SIG-M5 (cell line): ENCODE results near the gene OPCML.

ENCODE experiments used
- DNase-seq: peaks from one replicate; lab custom pipeline; 2025; lab: John Stamatoyannopoulos, UW

OPCML gene

GRCh38 chr11:132610216-132610615 lies 922.1 kb downstream of the OPCML start:
- DNase-seq: no peak

GRCh38 chr11:132607575-132607974 lies 924.7 kb downstream of the OPCML start:
- no peak for DNase-seq

- DNase-seq: no peak
Measured at GRCh38 chr11:132605825-132606570, 926.3 kb downstream of the OPCML start.

GRCh38 chr11:132604431-132604830 lies 927.9 kb downstream of the OPCML start:
- no peak for DNase-seq

- no peak for DNase-seq
Measured at GRCh38 chr11:132601875-132602274, 930.4 kb downstream of the OPCML start.

- no peak for DNase-seq
Measured at GRCh38 chr11:132595711-132596134, 936.6 kb downstream of the OPCML start.

GRCh38 chr11:132595246-132595645 lies 937.1 kb downstream of the OPCML start:
- DNase-seq: no peak

GRCh38 chr11:132590986-132591385 lies 941.3 kb downstream of the OPCML start:
- DNase-seq: no peak

GRCh38 chr11:132590554-132590953 lies 941.7 kb downstream of the OPCML start:
- no peak for DNase-seq

GRCh38 chr11:132589791-132590190 lies 942.5 kb downstream of the OPCML start:
- no peak for DNase-seq

GRCh38 chr11:132588366-132588765 lies 943.9 kb downstream of the OPCML start:
- DNase-seq: no peak

GRCh38 chr11:132587716-132588115 lies 944.6 kb downstream of the OPCML start:
- DNase-seq: no peak

- no peak for DNase-seq
Measured at GRCh38 chr11:132586801-132587200, 945.5 kb downstream of the OPCML start.

- no peak for DNase-seq
Measured at GRCh38 chr11:132579634-132580327, 952.5 kb downstream of the OPCML start.

GRCh38 chr11:132579136-132579535 lies 953.2 kb downstream of the OPCML start:
- DNase-seq: no peak

- DNase-seq: no peak
Measured at GRCh38 chr11:132578580-132578979, 953.7 kb downstream of the OPCML start.

GRCh38 chr11:132576706-132577105 lies 955.6 kb downstream of the OPCML start:
- no peak for DNase-seq

GRCh38 chr11:132564091-132564885 lies 968.0 kb downstream of the OPCML start:
- DNase-seq: no peak

GRCh38 chr11:132563050-132563449 lies 969.3 kb downstream of the OPCML start:
- no peak for DNase-seq

- no peak for DNase-seq
Measured at GRCh38 chr11:132561937-132562336, 970.4 kb downstream of the OPCML start.

GRCh38 chr11:132559331-132560036 lies 972.8 kb downstream of the OPCML start:
- DNase-seq: no peak

GRCh38 chr11:132556316-132556715 lies 976.0 kb downstream of the OPCML start:
- no peak for DNase-seq
